HL-60 (cell line): ENCODE results near the gene MLST8.

Experiments used
- DNase-seq, 2 experiments: peaks; one replicate each; pipeline ENCODE4 v3.0.0-alpha.2; 2010 to 2020; ENCODE audit warnings: low read depth in 1 of 2, low spot score in 1 of 2
- H3K27ac ChIP-seq: fragments of 250-450 bp; sonication (Bioruptor Pico); replicated peaks from 2 replicates; pipeline ENCODE4 v1.5.1; 2020; ENCODE audit warnings: mild to moderate bottlenecking, moderate library complexity
- H3K27me3 ChIP-seq: fragments of 250-450 bp; sonication (Bioruptor Pico); 2 replicates; pipeline ENCODE4 v1.5.1; 2021; ENCODE audit warnings: mild to moderate bottlenecking, moderate library complexity; ENCODE audit not compliant: insufficient read depth, poor library complexity, severe bottlenecking
- H3K4me3 ChIP-seq: replicated peaks from 2 replicates; pipeline ENCODE4 v1.5.1; 2011; ENCODE audit warnings: mild to moderate bottlenecking, control low read depth, low read length; ENCODE audit not compliant: insufficient read depth
- CTCF ChIP-seq: IDR thresholded peaks from one replicate; pipeline ENCODE4 v1.5.1; 2011; ENCODE audit warnings: low read length, control low read depth, inconsistent platforms; ENCODE audit not compliant: insufficient read depth
- GABPA ChIP-seq: IDR thresholded peaks from 2 replicates; pipeline ENCODE4 v1.6.1; 2012; ENCODE audit warnings: low read depth
- POLR2AphosphoS5 ChIP-seq: IDR thresholded peaks from 2 replicates; pipeline ENCODE4 v1.6.1; 2012; ENCODE audit warnings: low read depth
- SPI1 ChIP-seq: IDR thresholded peaks from 2 replicates; pipeline ENCODE4 v1.6.1; 2012; ENCODE audit warnings: low read depth, mild to moderate bottlenecking, borderline replicate concordance
- TF ChIP-seq, protein P1 (sequence below): IDR thresholded peaks from 2 replicates; pipeline ENCODE4 v1.6.1; 2012; ENCODE audit warnings: low read depth; ENCODE audit not compliant: insufficient replicate concordance

MLST8 gene

GRCh38 chr16:2189252-2189893, 15.9 kb upstream of the MLST8 start:
- H3K4me3 ChIP-seq = no peak overlapping the region

DNA sequence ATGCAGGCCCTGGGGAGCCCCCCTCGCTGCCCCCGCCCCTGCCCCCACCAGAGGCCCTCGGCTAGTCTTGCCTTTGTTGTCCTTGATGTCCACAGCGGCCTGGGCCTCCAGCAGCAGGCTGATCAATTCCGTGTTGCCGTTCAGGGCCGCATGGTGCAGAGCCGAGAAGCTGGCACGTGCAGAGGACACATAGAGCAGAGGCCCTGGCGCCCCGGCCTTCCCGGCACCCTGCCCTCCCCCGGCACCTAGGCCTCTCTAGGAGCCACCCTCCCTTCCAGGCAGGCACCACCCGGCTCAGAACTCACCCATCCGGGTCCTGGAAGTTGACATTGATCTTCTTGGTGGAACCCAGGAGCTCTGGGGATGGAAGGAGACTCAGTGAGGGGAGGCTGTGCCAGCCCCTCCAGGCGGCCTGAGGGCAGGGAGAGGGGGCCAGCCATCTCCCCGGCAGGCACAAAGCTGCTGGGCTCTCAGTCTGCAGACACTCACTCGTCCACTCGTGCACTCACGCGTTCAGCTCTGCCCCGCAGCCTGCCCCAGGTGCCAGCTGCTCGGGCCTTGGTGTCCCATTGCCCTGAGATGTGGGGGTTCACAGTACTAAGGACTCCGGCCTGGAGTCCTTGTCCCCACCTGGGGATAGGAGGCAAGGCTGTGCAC, 15.1 kb upstream of the MLST8 start:
- Histone ChIP-seq H3K27me3 (peaks cover 14% of the 10 kb centered on the region), H3K27ac (no peak overlapping the region), H3K4me3 (no peak overlapping the region)
- no peak for TF ChIP-seq SPI1
- no peak for TF ChIP-seq CTCF
- no peak for TF ChIP-seq POLR2AphosphoS5
- no peak for TF ChIP-seq GABPA
- TF ChIP-seq, protein P1, sequence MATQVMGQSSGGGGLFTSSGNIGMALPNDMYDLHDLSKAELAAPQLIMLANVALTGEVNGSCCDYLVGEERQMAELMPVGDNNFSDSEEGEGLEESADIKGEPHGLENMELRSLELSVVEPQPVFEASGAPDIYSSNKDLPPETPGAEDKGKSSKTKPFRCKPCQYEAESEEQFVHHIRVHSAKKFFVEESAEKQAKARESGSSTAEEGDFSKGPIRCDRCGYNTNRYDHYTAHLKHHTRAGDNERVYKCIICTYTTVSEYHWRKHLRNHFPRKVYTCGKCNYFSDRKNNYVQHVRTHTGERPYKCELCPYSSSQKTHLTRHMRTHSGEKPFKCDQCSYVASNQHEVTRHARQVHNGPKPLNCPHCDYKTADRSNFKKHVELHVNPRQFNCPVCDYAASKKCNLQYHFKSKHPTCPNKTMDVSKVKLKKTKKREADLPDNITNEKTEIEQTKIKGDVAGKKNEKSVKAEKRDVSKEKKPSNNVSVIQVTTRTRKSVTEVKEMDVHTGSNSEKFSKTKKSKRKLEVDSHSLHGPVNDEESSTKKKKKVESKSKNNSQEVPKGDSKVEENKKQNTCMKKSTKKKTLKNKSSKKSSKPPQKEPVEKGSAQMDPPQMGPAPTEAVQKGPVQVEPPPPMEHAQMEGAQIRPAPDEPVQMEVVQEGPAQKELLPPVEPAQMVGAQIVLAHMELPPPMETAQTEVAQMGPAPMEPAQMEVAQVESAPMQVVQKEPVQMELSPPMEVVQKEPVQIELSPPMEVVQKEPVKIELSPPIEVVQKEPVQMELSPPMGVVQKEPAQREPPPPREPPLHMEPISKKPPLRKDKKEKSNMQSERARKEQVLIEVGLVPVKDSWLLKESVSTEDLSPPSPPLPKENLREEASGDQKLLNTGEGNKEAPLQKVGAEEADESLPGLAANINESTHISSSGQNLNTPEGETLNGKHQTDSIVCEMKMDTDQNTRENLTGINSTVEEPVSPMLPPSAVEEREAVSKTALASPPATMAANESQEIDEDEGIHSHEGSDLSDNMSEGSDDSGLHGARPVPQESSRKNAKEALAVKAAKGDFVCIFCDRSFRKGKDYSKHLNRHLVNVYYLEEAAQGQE = no peak
- DNase-seq = no peak

More at GRCh38 chr16:2189252-2189893, 15.9 kb upstream of the MLST8 start:
- H3K27me3 ChIP-seq = peaks cover 8% of the 10 kb centered on the region
- no peak overlapping the region for H3K27ac ChIP-seq
- no peak for DNase-seq
- TF ChIP-seq, protein P1 = no peak
- no peak for TF ChIP-seq POLR2AphosphoS5
- TF ChIP-seq CTCF = no peak
- no peak for TF ChIP-seq SPI1
- TF ChIP-seq GABPA = no peak

GRCh38 chr16:2190659-2191445, 14.4 kb upstream of the MLST8 start:
- H3K27me3 ChIP-seq = peaks cover 19% of the 10 kb centered on the region

More at GRCh38 chr16:2190659-2191445, 14.4 kb upstream of the MLST8 start:
- H3K27ac ChIP-seq = no peak overlapping the region
- no peak for DNase-seq
- TF ChIP-seq SPI1 (no peak), GABPA (no peak), CTCF (no peak), POLR2AphosphoS5 (no peak)
- TF ChIP-seq, protein P1 = no peak
- H3K4me3 ChIP-seq = no peak overlapping the region
